GM12892 (cell line): ENCODE results near the gene USP5.

ENCODE experiments used
- POLR2A ChIP-seq: IDR thresholded peaks from 2 replicates; pipeline ENCODE4 v1.6.1; 2011; ENCODE audit warnings: low read depth, low read length, control low read depth
- TAF1 ChIP-seq: IDR thresholded peaks from 2 replicates; pipeline ENCODE4 v1.6.1; 2011; ENCODE audit warnings: low read depth, mild to moderate bottlenecking, control low read depth, low read length, borderline replicate concordance

DNA sequence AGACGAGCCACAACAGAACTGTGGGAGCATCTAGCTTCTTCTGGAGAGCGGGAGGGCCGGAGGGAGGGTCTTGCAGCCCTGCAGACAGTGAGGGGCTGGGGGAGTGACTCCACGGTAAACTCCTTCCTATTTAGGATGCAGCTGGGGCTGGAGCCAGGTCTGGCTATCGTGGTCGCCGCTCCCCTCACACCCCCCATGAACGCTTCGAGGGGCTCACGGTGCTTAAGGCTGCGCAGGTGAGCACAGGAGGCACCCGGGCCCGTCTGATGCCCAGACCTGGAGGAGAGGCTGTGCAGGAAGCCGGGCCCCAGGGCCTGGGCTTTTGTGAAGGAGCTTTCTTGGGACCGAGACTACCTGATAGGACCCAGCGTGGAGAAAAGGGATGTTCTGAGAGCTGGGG, 15.1 kb upstream of the USP5 start:
- TF ChIP-seq POLR2A, result no peak
- no peak for TF ChIP-seq TAF1
